Activated CD4-positive, alpha-beta T cell treated with anti-CD3 and anti-CD28 coated beads, Interleukin-2, amount 50 U/mL, for 24 hours (primary cell): Measurements from ENCODE around the gene TNS1.

ENCODE experiments used
- DNase-seq, 2 donors: peaks; one replicate each; pipeline ENCODE4 v3.0.0-alpha.2; 2020; ENCODE audit warnings: low read depth in 1 of 2, low spot score in 1 of 2

Gene TNS1

DNA sequence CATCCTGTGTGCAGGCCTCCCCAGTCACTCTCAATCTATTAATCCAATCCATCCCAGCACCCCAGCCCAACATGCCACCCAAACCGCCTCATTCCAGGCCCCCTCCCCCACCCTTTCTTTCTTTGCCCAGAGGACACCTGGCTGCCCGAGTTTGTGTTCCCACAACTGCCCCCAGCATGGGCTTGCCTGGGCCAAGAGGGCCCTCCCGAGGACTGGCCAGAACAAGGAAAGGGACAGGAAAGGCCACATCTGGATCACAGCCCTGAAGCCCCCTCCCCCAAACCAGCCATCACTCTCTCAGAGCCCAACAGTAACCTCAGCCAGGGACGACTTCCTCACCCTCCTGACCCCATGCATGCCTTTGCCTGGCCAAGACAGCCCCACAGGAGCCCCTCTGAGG is 1.2 kb downstream of the TNS1 start:
- DNase-seq: no peak

DNA sequence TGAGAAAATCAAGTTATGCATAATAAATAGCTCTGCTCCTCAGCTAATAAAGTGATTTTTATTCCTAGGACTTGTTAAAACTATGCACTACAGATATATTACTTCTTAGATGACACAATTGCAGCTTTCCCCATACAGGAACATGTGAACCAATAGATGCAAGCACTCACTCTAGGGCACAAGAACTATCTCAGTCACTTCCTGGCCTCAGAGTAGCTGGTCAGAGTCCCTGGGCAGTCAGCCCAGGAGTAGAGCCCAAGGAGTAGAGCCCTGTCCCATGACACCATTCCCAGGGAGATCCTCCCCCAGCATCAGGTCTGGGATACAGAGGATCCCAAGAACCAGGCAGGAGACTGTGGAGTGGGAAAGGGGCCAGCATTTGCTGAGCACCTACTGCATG is 2.7 kb downstream of the TNS1 start:
- DNase-seq: no peak

DNA sequence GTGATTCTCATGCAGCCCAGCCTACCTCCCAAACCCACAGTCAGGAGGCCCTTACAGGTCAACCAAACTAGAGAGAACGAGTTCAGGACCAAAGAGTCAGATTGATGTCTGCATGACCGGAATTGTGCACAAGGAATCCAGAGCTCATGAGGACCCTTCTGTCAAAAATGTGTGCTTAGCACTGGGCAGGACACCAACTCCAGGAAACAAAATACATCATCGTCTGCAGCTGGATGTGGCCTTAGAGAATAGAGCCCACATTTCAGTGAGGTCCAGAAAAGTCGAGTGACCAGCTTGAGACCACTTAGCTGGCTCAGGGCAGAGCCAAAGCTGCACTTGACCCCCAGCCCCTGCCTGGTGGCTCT is 3.2 kb downstream of the TNS1 start:
- no peak for DNase-seq

DNA sequence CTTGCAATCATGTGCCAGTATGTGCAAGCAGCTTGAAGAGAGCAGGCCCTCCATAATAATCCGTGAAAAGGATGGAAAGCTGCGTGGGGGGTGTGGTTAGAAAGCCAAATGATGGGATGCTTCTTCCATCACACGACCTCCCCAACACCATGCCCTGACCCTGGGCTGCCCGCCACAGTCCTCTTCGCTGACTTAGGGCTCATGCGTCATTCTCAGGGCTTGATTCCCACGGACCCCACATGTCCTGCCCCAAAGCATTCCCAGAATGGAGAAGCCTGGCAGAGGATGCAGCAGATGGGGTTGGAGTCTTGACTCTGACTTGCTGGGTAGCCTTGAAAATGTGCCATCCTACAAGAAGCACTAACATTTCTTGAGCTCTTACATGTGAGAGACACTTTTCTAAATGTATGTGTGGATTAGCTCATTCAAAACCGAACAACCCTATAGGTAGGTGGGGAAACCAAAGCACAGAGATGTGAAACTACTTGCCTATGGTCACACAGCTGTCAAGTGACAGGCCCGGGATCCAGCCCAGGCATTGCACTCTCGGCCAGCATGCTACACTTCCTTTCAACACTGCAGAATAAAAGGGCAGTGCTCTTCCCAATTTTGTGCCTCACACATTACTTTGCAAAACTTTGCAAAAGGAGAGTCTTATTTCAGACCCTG is 3.7 kb downstream of the TNS1 start:
- no peak for DNase-seq

DNA sequence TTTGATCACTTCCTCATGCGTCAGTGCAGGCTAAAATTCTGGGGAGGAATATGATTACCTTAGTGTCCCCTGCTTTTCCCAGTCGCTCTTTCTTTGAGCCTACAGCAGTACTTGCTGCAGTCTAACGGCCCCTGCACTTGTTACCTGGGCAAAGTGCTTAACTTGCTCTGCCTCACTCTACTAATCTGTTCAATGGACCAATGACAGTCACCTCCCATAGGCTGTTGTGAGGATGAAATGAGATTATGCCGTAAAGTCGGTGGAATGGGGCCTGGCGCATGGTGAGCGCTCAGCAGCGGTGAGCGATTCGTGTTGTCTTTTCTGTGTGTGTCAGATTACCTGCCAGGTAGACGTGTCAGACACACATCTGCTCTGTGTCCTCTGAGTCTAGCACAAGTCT is 5.3 kb downstream of the TNS1 start:
- no peak for DNase-seq

DNA sequence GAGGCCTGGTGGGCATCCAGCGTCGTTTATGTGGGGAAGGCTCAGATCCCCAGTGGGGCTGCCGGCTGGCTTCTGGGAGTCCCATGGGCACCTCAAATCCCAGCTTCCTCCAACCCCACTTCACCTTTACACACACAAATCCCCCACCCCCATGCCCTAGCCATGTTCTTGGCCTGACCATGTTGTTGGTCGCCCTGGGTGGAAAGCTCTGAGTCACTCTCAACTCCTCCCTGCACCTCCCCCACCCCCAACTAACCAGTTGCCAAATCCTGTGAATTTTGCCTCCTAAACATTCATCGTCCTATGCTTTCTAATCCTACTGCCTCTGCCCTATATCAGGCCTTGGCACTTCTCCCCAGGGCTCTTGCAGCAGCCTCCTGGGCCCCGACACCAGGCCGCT is 6.4 kb downstream of the TNS1 start:
- no peak for DNase-seq

DNA sequence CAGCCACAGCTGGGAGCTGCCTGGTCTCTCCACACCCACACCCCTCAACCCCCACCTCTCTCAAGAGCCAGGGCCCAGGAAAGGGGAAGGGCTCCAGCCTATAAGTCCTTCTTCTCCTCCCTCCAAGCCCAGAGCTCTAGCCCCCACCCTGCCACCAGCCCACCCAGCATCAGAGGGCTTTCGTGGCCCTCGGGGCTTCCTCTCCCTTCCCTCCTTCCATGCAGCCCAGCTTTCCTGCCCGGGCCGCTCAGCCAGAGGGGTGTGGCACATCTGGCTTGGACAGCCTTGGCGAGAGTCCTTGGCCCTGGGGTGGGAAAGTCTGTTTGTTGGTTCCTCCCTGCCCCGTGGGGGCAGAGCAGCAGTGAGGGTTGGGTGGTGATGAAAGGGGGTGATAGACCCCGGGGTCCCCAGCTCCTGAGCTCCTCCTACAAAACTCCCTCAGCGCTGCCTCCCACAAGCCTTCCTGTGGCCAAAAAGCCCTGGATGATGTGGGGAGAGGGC is 7.0 kb downstream of the TNS1 start:
- no peak for DNase-seq

DNA sequence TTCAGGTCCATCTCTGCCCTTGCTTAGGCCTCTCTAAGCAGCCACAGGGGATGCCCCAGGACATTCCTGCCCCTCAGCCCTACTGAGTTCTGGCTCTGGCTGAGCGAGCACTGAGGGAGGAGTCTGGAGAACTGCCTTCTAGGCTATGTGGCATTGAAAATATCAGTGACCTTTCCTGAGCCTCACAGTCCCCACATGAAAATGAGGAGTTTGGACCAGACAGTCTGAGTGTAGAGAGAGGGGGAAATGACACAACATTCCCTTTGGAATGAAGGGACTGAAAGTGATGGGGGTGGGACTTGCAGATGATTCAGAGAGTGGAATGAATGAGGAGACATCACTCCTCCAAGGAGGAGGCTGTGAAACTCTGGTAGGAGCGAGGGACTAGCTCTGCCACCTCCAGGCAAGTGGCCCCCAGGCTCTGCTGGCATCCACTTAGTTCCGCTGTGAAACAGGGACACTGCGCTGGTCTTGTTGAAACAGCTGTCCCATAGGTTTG is 8.0 kb downstream of the TNS1 start:
- DNase-seq: no peak

DNA sequence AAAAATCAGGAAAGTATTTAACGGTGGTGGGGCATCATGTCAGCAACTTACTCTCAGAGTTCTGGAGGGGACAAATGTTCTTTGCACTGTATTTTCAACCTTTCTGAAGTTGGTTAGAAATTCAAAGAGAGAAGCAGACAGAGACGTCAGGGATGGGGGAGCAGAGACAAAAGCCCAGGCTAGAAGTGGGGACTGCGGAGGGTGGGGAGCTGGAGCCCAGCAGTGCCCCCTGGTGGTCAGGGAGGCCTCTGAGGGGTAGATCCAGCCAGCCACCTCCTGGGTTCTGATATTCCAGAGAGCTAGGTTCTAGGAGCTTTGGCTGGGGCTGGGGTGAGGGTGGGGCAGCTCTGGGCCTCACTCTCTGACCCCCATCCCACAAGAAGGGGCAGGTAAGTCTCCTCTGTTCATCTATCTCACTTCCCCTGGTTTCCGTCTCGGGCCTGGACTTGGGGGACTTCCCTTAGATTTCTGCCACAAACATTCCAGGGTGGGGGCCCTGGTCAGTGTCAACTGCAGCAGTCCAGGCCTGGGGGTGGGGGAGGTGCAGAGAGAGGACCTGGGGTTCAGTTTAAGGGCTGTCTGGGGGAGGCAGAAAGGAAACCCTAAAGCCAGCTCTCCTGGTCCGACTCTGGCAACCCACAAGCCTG is 8.9 kb downstream of the TNS1 start:
- peak; percentile 15 to 25 for DNase-seq

DNA sequence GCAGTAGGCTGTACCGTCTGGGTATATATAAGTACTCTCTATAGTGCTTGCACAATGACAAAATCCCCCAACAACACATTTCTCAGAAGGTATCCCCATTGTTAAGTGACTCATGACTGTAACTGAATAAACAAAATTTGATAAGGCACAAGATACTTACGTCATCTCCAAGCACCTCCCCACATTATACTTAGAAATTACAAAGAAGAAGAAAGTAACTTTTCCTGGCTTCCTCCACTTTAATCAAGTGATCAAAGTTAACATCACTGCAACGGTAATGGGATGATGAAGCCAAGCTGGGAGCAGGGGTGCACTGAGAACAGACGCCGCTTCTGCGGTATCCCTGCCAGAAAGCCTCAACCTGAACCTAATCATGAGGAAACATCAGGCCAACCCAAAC is 9.7 kb downstream of the TNS1 start:
- no peak for DNase-seq

DNA sequence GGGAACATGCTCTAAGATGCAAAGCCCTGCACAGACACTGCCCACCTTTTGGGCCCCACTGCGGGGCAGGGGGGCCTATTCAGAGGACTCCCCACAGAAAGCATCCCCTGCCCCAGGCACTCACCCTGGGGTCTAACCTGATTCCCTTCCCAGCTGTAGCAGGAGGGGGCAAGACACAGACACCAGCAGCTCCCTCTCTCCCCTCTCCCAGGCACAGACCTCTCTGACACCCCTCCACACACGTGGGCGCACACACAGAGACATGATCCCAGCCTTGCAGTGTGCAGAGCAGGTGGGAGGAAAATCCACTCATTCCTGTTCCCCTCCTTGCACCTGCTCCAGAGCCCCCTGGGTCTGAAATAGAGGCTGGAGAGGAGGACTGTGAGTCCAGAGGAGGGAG is 10.7 kb downstream of the TNS1 start:
- DNase-seq: no peak

DNA sequence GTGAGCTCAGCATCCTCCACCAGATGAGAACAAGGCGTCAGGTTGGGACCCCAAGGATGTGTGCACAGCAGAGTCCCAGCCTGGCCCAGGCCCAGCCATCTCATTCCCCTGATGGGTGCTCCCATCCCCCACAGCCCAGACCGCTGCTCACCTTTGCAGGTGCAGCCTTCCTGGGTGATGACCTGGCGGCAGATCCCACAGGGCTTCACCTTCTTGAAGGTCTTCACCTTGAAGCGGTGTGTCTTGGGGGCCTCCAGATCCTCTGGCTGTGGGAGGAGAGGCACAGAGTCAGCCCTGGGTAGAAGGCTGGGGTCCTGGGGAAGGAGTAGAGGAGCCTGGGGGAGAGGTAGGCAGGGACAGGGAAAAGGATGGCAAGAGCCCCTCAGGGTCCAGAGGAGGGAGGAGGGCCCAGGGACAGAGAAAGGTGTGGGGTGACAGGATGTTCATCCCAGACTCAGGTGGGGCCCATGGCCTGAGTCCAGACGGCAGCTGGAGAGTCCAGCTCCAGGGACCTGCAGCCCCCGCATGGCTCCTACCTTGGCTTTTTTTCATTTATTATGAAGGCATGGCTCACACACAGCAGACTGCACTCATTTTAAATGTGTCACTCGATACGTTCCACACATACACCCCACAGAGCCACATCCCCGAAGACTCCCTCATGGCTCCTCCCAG is 11.9 kb downstream of the TNS1 start:
- DNase-seq: no peak

DNA sequence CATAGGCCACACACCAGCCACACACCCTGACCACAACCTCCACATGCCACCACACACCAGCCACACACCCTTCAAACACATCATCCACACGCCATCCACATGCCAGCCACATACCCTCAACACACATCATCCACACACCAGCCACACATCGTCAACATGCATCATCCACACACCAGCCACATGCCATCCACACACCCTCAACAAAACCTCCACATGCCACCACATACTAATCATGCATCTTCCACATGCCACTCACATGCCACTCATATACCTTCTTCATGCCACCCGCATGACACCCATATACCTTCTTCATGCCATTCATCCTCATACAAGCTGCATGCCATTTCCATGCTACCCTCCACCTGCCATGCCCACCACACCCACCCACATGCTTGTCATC is 12.4 kb downstream of the TNS1 start:
- DNase-seq: no peak

DNA sequence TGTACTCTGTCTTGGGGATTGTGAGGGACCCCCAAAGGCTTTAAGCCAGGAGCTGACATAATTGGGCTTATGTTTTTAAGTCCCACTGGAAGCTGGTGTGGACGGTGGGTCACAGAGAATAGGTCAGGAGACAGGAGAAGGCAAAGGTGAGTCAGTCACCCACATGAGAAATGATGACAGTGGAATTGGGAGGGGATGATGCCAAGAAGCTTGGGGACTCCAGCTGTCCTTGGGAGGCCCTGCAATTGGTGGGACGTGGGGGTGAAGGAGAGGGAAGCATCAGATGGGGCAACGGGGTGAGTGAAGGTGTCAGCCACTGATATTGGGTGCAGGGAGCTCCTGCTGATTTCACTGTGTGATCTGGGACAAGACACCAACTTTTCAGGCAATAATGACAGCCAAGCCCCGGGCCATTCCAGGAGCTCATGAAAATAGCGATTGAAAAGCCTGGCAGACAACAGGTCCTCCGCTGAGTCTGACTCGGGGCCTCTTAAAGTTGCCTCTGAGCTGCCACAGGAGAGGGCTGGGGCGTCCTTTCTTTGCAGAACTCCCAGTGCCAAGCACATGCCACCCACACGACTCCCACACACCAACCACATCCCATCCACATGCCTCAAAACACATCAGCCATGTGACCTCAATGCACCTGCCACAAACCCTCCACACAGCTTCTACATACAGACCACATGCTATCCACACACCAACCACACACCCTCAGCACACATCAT is 13.4 kb downstream of the TNS1 start:
- no peak for DNase-seq

DNA sequence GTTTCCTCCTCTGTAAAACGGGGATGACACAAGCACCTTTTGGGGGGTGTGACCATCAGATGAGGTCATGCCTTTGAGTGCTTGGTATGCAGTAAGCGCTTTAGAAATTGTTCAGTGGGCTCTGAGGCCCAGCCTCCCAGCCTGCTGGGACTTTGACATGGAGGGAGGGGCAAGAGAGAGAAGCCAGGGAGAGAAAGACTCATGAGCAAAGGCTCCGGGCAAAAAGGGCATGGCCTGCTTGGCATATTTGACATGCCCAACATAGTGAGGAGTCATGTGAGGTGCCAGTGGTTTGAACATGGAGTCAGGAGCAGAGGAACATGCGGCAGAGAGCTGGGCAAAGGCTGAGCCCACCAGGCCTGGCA is 14.0 kb downstream of the TNS1 start:
- DNase-seq: no peak

DNA sequence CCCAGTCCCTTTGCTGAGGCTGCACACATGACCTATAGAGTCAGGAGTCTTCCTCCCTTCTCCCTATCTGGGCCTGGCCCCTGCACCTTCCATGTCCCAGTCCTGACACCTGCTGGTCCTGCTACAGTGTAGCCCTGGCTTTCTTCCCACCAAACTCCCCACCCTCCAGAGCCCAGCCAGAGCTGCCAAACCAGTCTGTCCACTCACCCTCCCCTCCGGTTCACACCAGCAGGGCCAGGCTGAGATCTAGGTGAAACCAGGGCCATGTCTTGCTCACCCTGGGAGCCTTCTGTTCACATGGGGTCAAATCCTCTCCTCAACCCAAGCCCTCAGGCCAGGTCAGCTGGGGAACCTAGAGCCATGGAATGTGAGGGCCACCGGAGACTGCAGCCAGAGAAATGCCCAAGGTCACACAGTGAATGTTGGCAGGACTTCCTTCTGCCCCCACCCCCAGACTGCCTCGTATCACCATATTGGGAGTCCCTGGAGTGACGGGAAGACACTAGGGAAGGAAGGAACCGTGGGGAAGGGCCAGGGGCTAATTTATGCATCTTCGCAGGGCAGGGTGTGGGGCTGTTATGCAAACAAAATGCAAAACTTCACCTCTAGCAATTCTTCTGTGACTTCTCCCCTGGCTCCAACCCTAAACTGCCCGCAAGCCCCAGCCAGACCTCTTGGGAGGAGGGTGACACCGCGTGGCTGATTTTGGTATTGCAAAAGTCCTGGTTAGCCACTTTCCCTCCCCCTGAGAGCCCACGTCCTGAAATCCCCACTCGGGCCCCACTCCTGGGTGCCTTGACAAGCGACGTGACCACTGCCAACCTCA is 14.6 kb downstream of the TNS1 start:
- peak; percentile 30 to 48 for DNase-seq

DNA sequence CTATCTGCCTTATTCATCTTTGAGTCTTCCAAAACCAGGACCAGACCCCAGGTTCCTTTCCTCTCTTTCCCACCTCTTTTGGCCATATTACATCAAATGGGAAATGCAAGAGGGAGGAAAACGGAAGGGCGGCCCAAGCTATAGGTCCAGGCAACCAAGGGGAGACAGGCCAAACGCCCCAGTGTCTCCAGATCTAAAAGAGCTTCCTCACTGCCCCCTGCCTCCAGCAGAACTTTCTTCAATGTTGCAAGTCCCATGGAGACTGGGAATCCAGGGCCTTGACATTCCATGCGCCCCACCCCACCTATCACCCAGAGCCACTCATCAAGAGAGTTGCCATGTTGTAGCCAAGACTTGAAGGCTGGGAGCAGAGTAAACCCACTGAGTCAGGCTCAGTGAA is 15.4 kb downstream of the TNS1 start:
- no peak for DNase-seq

DNA sequence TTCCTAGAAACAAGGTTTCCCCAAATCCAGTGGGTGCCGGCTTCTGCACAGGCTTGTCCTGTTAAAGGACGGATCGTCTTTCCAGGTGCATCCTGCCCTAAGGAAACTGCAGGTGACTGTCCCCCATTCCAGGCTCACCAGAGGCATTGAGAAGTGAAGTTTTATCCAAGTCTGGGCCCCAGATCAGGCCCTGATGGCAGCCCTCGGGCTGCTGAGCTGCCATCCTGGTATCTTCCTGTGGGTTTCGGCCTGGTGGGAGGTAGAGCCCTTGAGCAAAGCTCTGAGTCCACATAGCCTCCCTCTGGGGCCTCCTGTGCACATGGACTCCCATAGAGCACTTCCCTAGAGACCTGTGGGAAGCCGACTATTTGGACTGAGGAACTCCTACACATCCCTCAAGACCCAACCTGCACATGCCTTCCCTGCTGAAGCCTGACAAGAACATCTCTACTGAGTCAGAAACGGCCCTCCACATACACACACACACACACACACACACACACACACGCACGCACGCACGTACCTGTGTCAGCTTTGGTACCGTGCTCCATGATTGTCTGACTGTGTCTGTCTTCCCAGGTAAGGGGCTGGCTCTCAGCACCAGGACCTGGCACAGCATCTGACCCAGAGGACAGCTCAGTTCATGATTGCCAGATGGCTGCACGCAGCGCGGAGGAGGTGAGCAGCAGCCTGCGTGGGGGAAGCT is 16.4 kb downstream of the TNS1 start:
- no peak for DNase-seq

DNA sequence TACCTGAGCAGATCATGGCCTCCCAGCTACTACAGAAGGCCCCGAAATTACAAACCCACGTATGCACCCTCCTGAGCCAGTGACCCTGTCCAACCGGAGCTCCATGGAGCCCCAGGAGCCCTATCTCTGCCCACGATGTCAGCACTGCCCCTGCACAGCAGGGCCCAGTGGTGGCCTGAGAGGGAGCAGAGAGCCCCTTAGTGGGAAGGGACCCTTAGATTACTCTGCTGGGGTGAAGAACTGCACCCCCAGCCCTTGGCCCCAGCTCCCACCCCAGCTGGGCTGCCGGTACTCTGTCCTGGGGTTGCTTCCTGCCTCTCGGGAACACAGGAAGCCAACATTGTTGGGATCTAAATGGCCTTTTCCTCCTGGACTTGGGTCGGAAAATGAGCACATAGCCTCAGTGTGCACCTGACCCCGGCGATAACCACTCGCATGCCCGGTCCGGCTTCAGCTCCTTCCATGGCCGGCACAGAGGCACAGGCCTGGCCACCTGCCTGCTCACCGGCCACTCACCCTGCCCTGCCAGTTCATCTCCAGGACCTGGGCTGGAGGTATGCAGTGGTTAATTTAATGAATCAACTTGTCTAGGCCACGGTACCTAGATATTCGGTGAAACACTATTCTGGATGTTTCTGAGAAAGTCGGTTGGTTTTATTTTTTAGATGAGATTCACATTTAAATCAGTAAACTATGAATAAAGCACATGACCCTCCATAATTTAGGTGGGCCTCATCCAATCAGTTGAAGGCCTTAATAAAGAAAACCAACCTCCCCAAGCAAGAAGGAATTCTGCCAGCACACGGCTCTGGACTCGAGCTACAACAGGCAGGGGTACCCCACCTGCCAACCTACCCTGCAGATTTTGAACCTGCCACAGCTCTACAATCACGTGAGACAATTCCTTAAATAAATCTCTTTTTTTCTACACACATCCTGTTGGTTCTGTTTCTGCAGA is 19.2 kb downstream of the TNS1 start:
- DNase-seq: no peak
